HUES48 (cell line): ENCODE measurements around the gene CR1.
"Not testable (repeated sequence)": the region's sequence is repeated elsewhere in the genome, so short reads cannot be mapped to it uniquely, and the experiment has no call there.

ENCODE experiments used
- H3K27ac ChIP-seq: one replicate; pipeline ENCODE4 v1.7.0; 2013; ENCODE audit warnings: low read depth, low read length, inconsistent platforms
- H3K27me3 ChIP-seq: 2 replicates; pipeline ENCODE4 v1.6.1; 2013; ENCODE audit warnings: mild to moderate bottlenecking, low read length; ENCODE audit not compliant: control insufficient read depth, insufficient read depth
- H3K36me3 ChIP-seq: 2 replicates; pipeline ENCODE4 v1.6.1; 2013; ENCODE audit warnings: low read length; ENCODE audit not compliant: control insufficient read depth, insufficient read depth
- H3K4me1 ChIP-seq: 2 replicates; pipeline ENCODE4 v1.6.1; 2013; ENCODE audit warnings: mild to moderate bottlenecking, low read length; ENCODE audit not compliant: control insufficient read depth, insufficient read depth
- H3K4me3 ChIP-seq: 2 replicates; pipeline ENCODE4 v1.5.1; 2013; ENCODE audit warnings: mild to moderate bottlenecking, low read depth, low read length
- H3K9ac ChIP-seq: 2 replicates; pipeline ENCODE4 v1.6.1; 2013; ENCODE audit warnings: mild to moderate bottlenecking, low read depth, low read length, moderate library complexity
- H3K9me3 ChIP-seq: 2 replicates; pipeline ENCODE4 v1.6.1; 2013; ENCODE audit warnings: low read length; ENCODE audit not compliant: control insufficient read depth, insufficient read depth

Gene CR1

GRCh38 chr1:207591205-207591604 lies 95.2 kb downstream of the CR1 start:
- not testable (repeated sequence) for H3K27ac ChIP-seq, H3K27me3 ChIP-seq, H3K4me3 ChIP-seq, H3K4me1 ChIP-seq, H3K9ac ChIP-seq, H3K9me3 ChIP-seq, H3K36me3 ChIP-seq

- H3K9ac ChIP-seq, H3K27me3 ChIP-seq, H3K27ac ChIP-seq, H3K36me3 ChIP-seq, H3K9me3 ChIP-seq, H3K4me1 ChIP-seq, H3K4me3 ChIP-seq: not testable (repeated sequence)
Measured at GRCh38 chr1:207594095-207594494, 98.1 kb downstream of the CR1 start.

GRCh38 chr1:207603777-207604176 lies 107.8 kb downstream of the CR1 start:
- Histone ChIP-seq H3K27me3 (no peaks in the 10 kb centered on the region), H3K27ac (no peak overlapping the region), H3K9me3 (no peaks in the 10 kb centered on the region), H3K4me3 (no peak overlapping the region), H3K9ac (no peak overlapping the region), H3K36me3 (no peaks in the 10 kb centered on the region), H3K4me1 (0 out of 2 replicates have a peak, but pooled peaks cover 7% of the 10 kb centered on the region)

- Histone ChIP-seq H3K4me1 (no peaks in the 10 kb centered on the region), H3K36me3 (no peaks in the 10 kb centered on the region)
Measured at GRCh38 chr1:207605444-207606361, 109.7 kb downstream of the CR1 start.

GRCh38 chr1:207606362-207606755 lies 110.4 kb downstream of the CR1 start:
- H3K9ac ChIP-seq: no peak overlapping the region
- no peaks in the 10 kb centered on the region for H3K27me3 ChIP-seq
- H3K9me3 ChIP-seq: no peaks in the 10 kb centered on the region

More at GRCh38 chr1:207605444-207606361, 109.7 kb downstream of the CR1 start:
- no peak overlapping the region for H3K9ac ChIP-seq
- H3K9me3 ChIP-seq: no peaks in the 10 kb centered on the region
- H3K4me3 ChIP-seq: no peak overlapping the region
- no peaks in the 10 kb centered on the region for H3K27me3 ChIP-seq
- H3K27ac ChIP-seq: no peak overlapping the region

GRCh38 chr1:207612762-207613161 lies 116.8 kb downstream of the CR1 start:
- Histone ChIP-seq H3K4me3 (no peak overlapping the region), H3K27me3 (no peaks in the 10 kb centered on the region), H3K4me1 (no peaks in the 10 kb centered on the region)

More at GRCh38 chr1:207606362-207606755, 110.4 kb downstream of the CR1 start:
- Histone ChIP-seq H3K27ac (no peak overlapping the region), H3K4me1 (no peaks in the 10 kb centered on the region), H3K36me3 (no peaks in the 10 kb centered on the region), H3K4me3 (no peak overlapping the region)

GRCh38 chr1:207619871-207620542 lies 124.0 kb downstream of the CR1 start:
- Histone ChIP-seq H3K27ac (no peak overlapping the region), H3K9me3 (no peaks in the 10 kb centered on the region), H3K9ac (no peak overlapping the region), H3K4me3 (no peak overlapping the region), H3K4me1 (peaks cover 3% of the 10 kb centered on the region), H3K36me3 (no peaks in the 10 kb centered on the region), H3K27me3 (no peaks in the 10 kb centered on the region)

More at GRCh38 chr1:207612762-207613161, 116.8 kb downstream of the CR1 start:
- Histone ChIP-seq H3K9ac (no peak overlapping the region), H3K9me3 (peaks cover 6% of the 10 kb centered on the region), H3K36me3 (no peaks in the 10 kb centered on the region), H3K27ac (no peak overlapping the region)

GRCh38 chr1:207620543-207620893 lies 124.6 kb downstream of the CR1 start:
- no peaks in the 10 kb centered on the region for H3K9me3 ChIP-seq
- no peak overlapping the region for H3K9ac ChIP-seq
- H3K36me3 ChIP-seq: no peaks in the 10 kb centered on the region
- no peaks in the 10 kb centered on the region for H3K27me3 ChIP-seq
- H3K4me1 ChIP-seq: peaks cover 3% of the 10 kb centered on the region
- H3K27ac ChIP-seq: no peak overlapping the region
- H3K4me3 ChIP-seq: no peak overlapping the region

GRCh38 chr1:207625504-207626071 lies 129.6 kb downstream of the CR1 start:
- not testable (repeated sequence) for H3K27me3 ChIP-seq

GRCh38 chr1:207626972-207627337 lies 131.0 kb downstream of the CR1 start:
- Histone ChIP-seq H3K4me3 (no peak overlapping the region), H3K9ac (no peak overlapping the region), H3K36me3 (no peaks in the 10 kb centered on the region), H3K27ac (no peak overlapping the region), H3K4me1 (peaks cover 21% of the 10 kb centered on the region), H3K27me3 (no peaks in the 10 kb centered on the region), H3K9me3 (peaks cover 7% of the 10 kb centered on the region; the same call in 1 of the 2 replicates)

More at GRCh38 chr1:207625504-207626071, 129.6 kb downstream of the CR1 start:
- not testable (repeated sequence) for H3K4me1 ChIP-seq, H3K9me3 ChIP-seq, H3K9ac ChIP-seq, H3K4me3 ChIP-seq, H3K27ac ChIP-seq, H3K36me3 ChIP-seq

GRCh38 chr1:207627496-207627895 lies 131.5 kb downstream of the CR1 start:
- peaks cover 23% of the 10 kb centered on the region for H3K4me1 ChIP-seq
- H3K4me3 ChIP-seq: no peak overlapping the region
- H3K27ac ChIP-seq: no peak overlapping the region
- peaks cover 7% of the 10 kb centered on the region; the same call in 1 of the 2 replicates for H3K9me3 ChIP-seq
- H3K9ac ChIP-seq: no peak overlapping the region
- no peaks in the 10 kb centered on the region for H3K36me3 ChIP-seq
- no peaks in the 10 kb centered on the region for H3K27me3 ChIP-seq
